Measurements from ENCODE around the gene SLC2A4RG. TPM values are rescaled to one million over a fixed set of nuclear protein-coding genes. Genes with fewer than 3 reads are reported as not detected.
A peak's percentile ranks its signal among the peaks of the same experiment; 100 is the strongest.

Gene SLC2A4RG
- total and polyA plus RNA-seq, 2 of the 13 experiments (the other 11 are each of a cell fraction or from before 2014, with no cell fraction given): 91.4 to 95.9 TPM

- ChIA-PET POLR2A (interaction anchor here (0.5 to 7.3 kb wide), 22 partner anchors 10 to 298 kb away, joined by 3 to 190 read pairs (median 4); partner anchors contain the start of genes ARFRP1, C20orf204, GMEB2 and RTEL1), CTCF (ENCODE audit: low intra/inter-chr PET ratio, low total read pairs) (interaction anchor here (2.5 kb wide), 1 partner anchor 30 kb away, joined by 8 read pairs; the partner anchor contains the start of genes ARFRP1 and ZGPAT)
- H3K27me3 ChIP-seq (ENCODE audit: control insufficient read depth in 1 of 2, insufficient read depth in 2 of 2, low read length in 2 of 2): no peaks in the 10 kb centered on the region
- peaks cover 32% of the 10 kb centered on the region for H3K79me2 ChIP-seq (ENCODE audit: insufficient read depth, low read length)
- no peaks in the 10 kb centered on the region for H3K9me3 ChIP-seq (ENCODE audit: low read length)
- peaks cover 56% of the 10 kb centered on the region for H3K4me1 ChIP-seq (ENCODE audit: insufficient read depth, low read length)
- in situ Hi-C loops (cut with HindIII; ENCODE audit: extremely low pct_ligation_motif_present, low pct_unique_long_range_greater_than_20kb) (no loop called here), intact Hi-C loops (cut with micrococcal nuclease; ENCODE audit: unreplicated experiment) (loop anchor here (5.0 kb wide), 1 partner anchor 200 kb away; the partner anchor contains the start of gene PTK6)
- BruUV-seq (replicated peaks): no TSS peak
- peak overlapping the region; percentile 93 for H3K27ac ChIP-seq (ENCODE audit: extremely low read length, insufficient read depth, low read length)
- 4% methylated on average over 14 of the region's 26 CpGs for WGBS (ENCODE audit: low lambda C conversion rate)
- no peak for ATAC-seq
- peak overlapping the region; percentile 72 for H3K9ac ChIP-seq (ENCODE audit: insufficient read depth, low read depth, low read length)
- peak overlapping the region; percentile 90 for H3K4me2 ChIP-seq (ENCODE audit: low read depth, low read length)
- H3K36me3 ChIP-seq (replicated peaks in 1 of 2; ENCODE audit: control insufficient read depth in 1 of 2, insufficient read depth in 2 of 2, low read length in 2 of 2): peaks cover 31 to 41% of the 10 kb centered on the region in 2 experiments
- peak overlapping the region; percentile 46 to 93 (median 85); a peak in 5 of 6 replicates for H3K4me3 ChIP-seq (replicated peaks in 1 of 3; ENCODE audit: insufficient read depth in 1 of 3, low read depth in 2 of 3, low read length in 3 of 3)
- no peak for FAIRE-seq
- H2AFZ ChIP-seq (ENCODE audit: low read length): no peak overlapping the region
- no peaks in the 10 kb centered on the region for H4K20me1 ChIP-seq (ENCODE audit: insufficient read depth, low read length)
- DNase-seq (ENCODE audit: low spot score): no peak
- TF ChIP-seq THAP11 (CRISPR knock-in tag; IDR thresholded peaks at IDR 0.05): no peak
- no peak for TF ChIP-seq HNRNPL (IDR thresholded peaks at IDR 0.05; ENCODE audit: low read depth, low read length)
- TF ChIP-seq ZNF513 (CRISPR knock-in tag; conservative IDR thresholded peaks at IDR 0.05): no peak
- no peak for TF ChIP-seq KLF12 (CRISPR knock-in tag; IDR thresholded peaks at IDR 0.05; ENCODE audit: borderline replicate concordance)
- TF ChIP-seq RBFOX2 (IDR thresholded peaks at IDR 0.05; ENCODE audit: low read depth, low read length): peak; percentile 72
- 0 out of 2 replicates have a peak, but pooled peaks have one; percentile 13 for TF ChIP-seq CSRNP1 (CRISPR knock-in tag; IDR thresholded peaks at IDR 0.05)
- TF ChIP-seq CHD2 (IDR thresholded peaks at IDR 0.05; ENCODE audit: low read depth, low read length): no peak
- TF ChIP-seq HNRNPK (IDR thresholded peaks at IDR 0.05; ENCODE audit: low read depth, low read length, poor library complexity, severe bottlenecking): peak; percentile 24
- 0 out of 2 replicates have a peak, but pooled peaks have one; percentile 81 for TF ChIP-seq ZSCAN21 (CRISPR knock-in tag; IDR thresholded peaks at IDR 0.05; ENCODE audit: borderline replicate concordance)
- no peak for TF ChIP-seq NAIF1 (CRISPR knock-in tag; IDR thresholded peaks at IDR 0.05; ENCODE audit: borderline replicate concordance)
- TF ChIP-seq EED (CRISPR knock-in tag; IDR thresholded peaks at IDR 0.05): no peak
- TF ChIP-seq AGO2 (optimal IDR thresholded peaks at IDR 0.05; ENCODE audit: low read depth, low read length): no peak
- no peak for TF ChIP-seq NR2C2 (CRISPR knock-in tag; IDR thresholded peaks at IDR 0.05; ENCODE audit: borderline replicate concordance)
- TF ChIP-seq POGK (CRISPR knock-in tag; conservative IDR thresholded peaks at IDR 0.05): no peak
- no peak for TF ChIP-seq DMAP1 (CRISPR knock-in tag; IDR thresholded peaks at IDR 0.05)
- 0 out of 2 replicates have a peak, but pooled peaks have one; percentile 11 for TF ChIP-seq NCOA5 (CRISPR knock-in tag; IDR thresholded peaks at IDR 0.05)
- TF ChIP-seq KLF16 (CRISPR knock-in tag; IDR thresholded peaks at IDR 0.05): peak in 1 of 2 experiments; percentile 92; a peak in 1 of 4 replicates
- TF ChIP-seq SCMH1 (CRISPR knock-in tag; IDR thresholded peaks at IDR 0.05; ENCODE audit: borderline replicate concordance): no peak
- TF ChIP-seq SMAD1 (CRISPR knock-in tag; IDR thresholded peaks at IDR 0.05; ENCODE audit: borderline replicate concordance, low read depth): no peak
- TF ChIP-seq ZNF878 (CRISPR knock-in tag; IDR thresholded peaks at IDR 0.05): no peak
- TF ChIP-seq NRL (CRISPR knock-in tag; IDR thresholded peaks at IDR 0.05; ENCODE audit: borderline replicate concordance): no peak
Measured at GRCh38 chr20:63737695-63737944, 2.0 kb upstream of the SLC2A4RG start.

Measured in HepG2 (cell line).